CD4-positive, alpha-beta memory T cell (primary cell): ENCODE measurements around the gene TIMM17B. TPM values are rescaled to one million over a fixed set of nuclear protein-coding genes. Genes with fewer than 3 reads are reported as not detected.

Experiments used
- CTCF ChIA-PET: fragments of 350-600 bp; sonication (Branson Sonifier 250); formaldehyde crosslinking; loops from one replicate; lab custom pipeline; 2021; ENCODE audit warnings: inconsistent platforms; ENCODE audit not compliant: partially characterized antibody; lab: Charles Lee
- POLR2A ChIA-PET: fragments of 350-600 bp; sonication (Branson Sonifier 250); formaldehyde crosslinking; loops from one replicate; lab custom pipeline; 2021; ENCODE audit not compliant: partially characterized antibody; lab: Charles Lee
- DNase-seq, 5 donors: peaks; one replicate each; pipeline versions ENCODE4 v3.0.0 to v3.0.0-alpha.2; 2020 to 2022; ENCODE audit warnings: mixed read lengths in 1 of 5
- H3K27ac ChIP-seq: one replicate; pipeline ENCODE4 v1.7.0; 2013; ENCODE audit warnings: low read depth, low read length
- H3K27me3 ChIP-seq: 2 replicates; pipeline ENCODE4 v1.7.0; 2013; ENCODE audit warnings: mild to moderate bottlenecking, low read length, moderate library complexity; ENCODE audit not compliant: insufficient read depth
- H3K36me3 ChIP-seq: 2 replicates; pipeline ENCODE4 v1.7.0; 2013; ENCODE audit warnings: mild to moderate bottlenecking, low read length, moderate library complexity; ENCODE audit not compliant: insufficient read depth
- H3K4me1 ChIP-seq: 2 replicates; pipeline ENCODE4 v1.7.0; 2013; ENCODE audit warnings: mild to moderate bottlenecking, low read length, moderate library complexity; ENCODE audit not compliant: insufficient read depth
- H3K4me3 ChIP-seq, 2 donors: one replicate each; pipeline ENCODE4 v1.7.0; 2013; ENCODE audit warnings: low read length in 2 of 2, mild to moderate bottlenecking in 1 of 2
- H3K9me3 ChIP-seq, 2 donors: one replicate each; pipeline ENCODE4 v1.7.0; 2013; ENCODE audit warnings: low read length in 2 of 2, control low read depth in 1 of 2; ENCODE audit not compliant: control insufficient read depth in 1 of 2
- H3K27ac Mint-ChIP-seq, 7 donors: one replicate each; pipeline ENCODE4 v1.8.0; 2020 to 2021; ENCODE audit warnings: mixed read lengths in 7 of 7, mild to moderate bottlenecking in 6 of 7, inconsistent platforms in 3 of 7, moderate library complexity in 3 of 7
- H3K27me3 Mint-ChIP-seq, 2 donors: one replicate each; pipeline ENCODE4 v1.8.0; 2020 to 2021; ENCODE audit warnings: mixed read lengths in 2 of 2
- H3K36me3 Mint-ChIP-seq, 2 donors: one replicate each; pipeline ENCODE4 v1.8.0; 2020 to 2021; ENCODE audit warnings: mixed read lengths in 2 of 2, inconsistent platforms in 1 of 2, mild to moderate bottlenecking in 1 of 2
- H3K4me1 Mint-ChIP-seq, 4 donors: one replicate each; pipeline ENCODE4 v1.8.0; 2020 to 2021; ENCODE audit warnings: mixed read lengths in 4 of 4, mild to moderate bottlenecking in 1 of 4
- H3K4me3 Mint-ChIP-seq, 8 donors: one replicate each; pipeline ENCODE4 v1.8.0; 2020 to 2021; ENCODE audit warnings: mixed read lengths in 8 of 8, mild to moderate bottlenecking in 7 of 8, moderate library complexity in 6 of 8, inconsistent platforms in 3 of 8
- H3K9me3 Mint-ChIP-seq, 8 donors: one replicate each; pipeline ENCODE4 v1.8.0; 2020 to 2021; ENCODE audit warnings: mixed read lengths in 8 of 8, mild to moderate bottlenecking in 5 of 8, inconsistent platforms in 3 of 8, moderate library complexity in 1 of 8
- intact Hi-C: fragments of 100-400 bp; cut with micrococcal nuclease; formaldehyde crosslinking; loops from one replicate; pipeline ENCODE4 v1.15.1; 2023
- polyA plus RNA-seq, 2 donors: library from polyadenylated mRNA; unstranded; fragments of 300-500 nt; fragmentation: Illumina TruSeq; gene quantifications; one replicate each; pipeline ENCODE4 v1.2.3, GENCODE V29; 2021
- total RNA-seq, 2 experiments: library from RNA; stranded (reverse); gene quantifications; one replicate each; pipeline ENCODE4 v1.2.3, GENCODE V29; 2021

The TIMM17B gene
- total and polyA plus RNA-seq, 4 experiments from 2014 or later: 42.6 to 69.7 (median 55.8) TPM

DNA sequence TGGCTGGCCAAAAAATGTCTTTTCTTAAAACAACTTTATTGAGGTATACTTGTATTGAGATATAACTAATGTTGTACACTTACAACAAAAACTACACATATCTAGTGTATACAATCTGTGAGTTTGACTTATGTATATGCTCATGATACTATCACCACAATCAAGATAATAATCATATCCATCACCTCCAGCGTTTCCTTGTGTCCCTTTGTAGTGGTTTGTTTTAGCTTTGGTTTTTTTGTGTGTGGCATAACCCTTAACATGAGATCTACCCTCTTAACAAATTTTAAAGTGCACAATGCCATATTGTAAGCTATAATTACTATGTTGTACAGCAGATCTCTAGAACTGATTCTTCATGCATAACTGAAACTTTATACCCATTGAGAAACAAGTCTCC, 48.7 kb downstream of the TIMM17B start:
- Mint-ChIP-seq H3K4me1 (peaks cover 4 to 13% (median 6%) of the 10 kb centered on the region in 4 donors), H3K27me3 (peaks cover 6 to 7% of the 10 kb centered on the region in 2 donors), H3K4me3 (peak overlapping the region in 4 of 8 donors; percentile 6 to 38 (median 14)), H3K36me3 (no peaks in the 10 kb centered on the region), H3K9me3 (peaks cover 0 to 5% (median 0%) of the 10 kb centered on the region in 8 donors), H3K27ac (no peak overlapping the region)
- intact Hi-C loops: no loop called here
- H3K4me1 ChIP-seq: peaks cover 10% of the 10 kb centered on the region
- no peak overlapping the region for H3K4me3 ChIP-seq
- ChIA-PET POLR2A (no interaction called here), CTCF (no interaction called here)
- peak in 4 of 5 donors; percentile 24 to 51 (median 34) for DNase-seq
- no peak overlapping the region for H3K27ac ChIP-seq
- H3K36me3 ChIP-seq: no peaks in the 10 kb centered on the region
- no peaks in the 10 kb centered on the region for H3K9me3 ChIP-seq
- H3K27me3 ChIP-seq: no peaks in the 10 kb centered on the region

Other genes with a start within 250 kb of the TIMM17B start
- gene WAS, start 214.0 kb downstream of the TIMM17B start, total RNA-seq: 100 to 1,000 TPM; 108 to 110 TPM
- 10 to 100 TPM; 13.4 to 33.8 TPM for gene WAS, start 214.0 kb downstream of the TIMM17B start, polyA plus RNA-seq
- 10 to 100 TPM in 1 of 2 experiments, 1 to 10 TPM in 1; 8.7 to 10.2 TPM for gene SUV39H1, start 201.0 kb downstream of the TIMM17B start, total RNA-seq
- 10 to 100 TPM; 12.4 to 15.6 TPM for gene SUV39H1, start 201.0 kb downstream of the TIMM17B start, polyA plus RNA-seq
- gene GLOD5, start 136.0 kb downstream of the TIMM17B start, total RNA-seq: not detected
- not detected for gene GLOD5, start 136.0 kb downstream of the TIMM17B start, polyA plus RNA-seq
- gene GATA1, start 111.2 kb downstream of the TIMM17B start, total RNA-seq: not detected
- not detected for gene GATA1, start 111.2 kb downstream of the TIMM17B start, polyA plus RNA-seq
- gene HDAC6, start 95.7 kb downstream of the TIMM17B start, total RNA-seq: 100 to 1,000 TPM; 121 to 126 TPM
- 10 to 100 TPM in 1 of 2 donors, 1 to 10 TPM in 1; 9.4 to 25.3 TPM for gene HDAC6, start 95.7 kb downstream of the TIMM17B start, polyA plus RNA-seq
- gene ERAS, start 71.3 kb downstream of the TIMM17B start, total RNA-seq: not detected
- not detected for gene ERAS, start 71.3 kb downstream of the TIMM17B start, polyA plus RNA-seq
- gene PCSK1N, start 62.2 kb downstream of the TIMM17B start, total RNA-seq: 1 to 10 TPM; 6.4 to 8.5 TPM
- 10 to 100 TPM in 1 of 2 donors, 1 to 10 TPM in 1; 4.6 to 15.3 TPM for gene PCSK1N, start 62.2 kb downstream of the TIMM17B start, polyA plus RNA-seq
- 10 to 100 TPM; 59.6 to 64.4 TPM for gene PQBP1, start 162 bp upstream of the TIMM17B start, total RNA-seq
- 10 to 100 TPM; 80.0 to 94.1 TPM for gene PQBP1, start 162 bp upstream of the TIMM17B start, polyA plus RNA-seq
- 10 to 100 TPM; 13.8 to 15.8 TPM for gene SLC35A2, start 13.9 kb upstream of the TIMM17B start, total RNA-seq
- gene SLC35A2, start 13.9 kb upstream of the TIMM17B start, polyA plus RNA-seq: 10 to 100 TPM; 11.8 to 14.4 TPM
- gene PIM2, start 21.3 kb upstream of the TIMM17B start, total RNA-seq: 100 to 1,000 TPM; 117 to 118 TPM
- 100 to 1,000 TPM; 396 to 489 TPM for gene PIM2, start 21.3 kb upstream of the TIMM17B start, polyA plus RNA-seq
- gene OTUD5, start 59.8 kb upstream of the TIMM17B start, total RNA-seq: 10 to 100 TPM; 92.0 to 94.5 TPM
- 10 to 100 TPM; 16.5 to 45.6 TPM for gene OTUD5, start 59.8 kb upstream of the TIMM17B start, polyA plus RNA-seq
- 1 to 10 TPM; 1.8 to 1.9 TPM for gene KCND1, start 74.1 kb upstream of the TIMM17B start, total RNA-seq
- 1 to 10 TPM in 1 of 2 donors, not detected in 1; 1.0 TPM for gene KCND1, start 74.1 kb upstream of the TIMM17B start, polyA plus RNA-seq
- 100 to 1,000 TPM in 1 of 2 experiments, 10 to 100 TPM in 1; 99.6 to 111 TPM for gene GRIPAP1, start 104.5 kb upstream of the TIMM17B start, total RNA-seq
- gene GRIPAP1, start 104.5 kb upstream of the TIMM17B start, polyA plus RNA-seq: 10 to 100 TPM in 1 of 2 donors, 1 to 10 TPM in 1; 4.8 to 18.7 TPM
- gene TFE3, start 145.6 kb upstream of the TIMM17B start, total RNA-seq: 10 to 100 TPM; 35.5 to 37.6 TPM
- 1 to 10 TPM; 3.0 to 8.0 TPM for gene TFE3, start 145.6 kb upstream of the TIMM17B start, polyA plus RNA-seq
- 10 to 100 TPM in 1 of 2 experiments, 1 to 10 TPM in 1; 9.8 to 10.6 TPM for gene CCDC120, start 161.2 kb upstream of the TIMM17B start, total RNA-seq
- under 1 TPM; 0.19 to 0.94 TPM for gene CCDC120, start 161.2 kb upstream of the TIMM17B start, polyA plus RNA-seq
- gene PRAF2, start 176.2 kb upstream of the TIMM17B start, total RNA-seq: 10 to 100 TPM; 25.4 to 28.9 TPM
- gene PRAF2, start 176.2 kb upstream of the TIMM17B start, polyA plus RNA-seq: 10 to 100 TPM; 29.3 to 60.1 TPM
- gene WDR45, start 182.1 kb upstream of the TIMM17B start, total RNA-seq: 100 to 1,000 TPM; 102 to 126 TPM
- gene WDR45, start 182.1 kb upstream of the TIMM17B start, polyA plus RNA-seq: 10 to 100 TPM; 43.2 to 57.3 TPM
- gene GPKOW, start 226.0 kb upstream of the TIMM17B start, total RNA-seq: 10 to 100 TPM; 20.0 to 20.7 TPM
- 10 to 100 TPM; 23.6 to 37.2 TPM for gene GPKOW, start 226.0 kb upstream of the TIMM17B start, polyA plus RNA-seq